ENCODE measurements around the gene PNMT. TPM values are rescaled to one million over a fixed set of nuclear protein-coding genes. Genes with fewer than 3 reads are reported as not detected.

The PNMT gene
- total and polyA plus RNA-seq, 2 of the 8 experiments (the other 6 are each of a cell fraction or from before 2014, with no cell fraction given) = 5.6 to 10.9 TPM

Other genes starting within 250 kb of the PNMT start
- 56.5 and 57.6 TPM in 2 replicates for gene MED1, start 217.2 kb upstream of the PNMT start, total RNA-seq (2021; fragmentation: NEBNext Ultra II Directional; extraction: Animal tissue kit (Norgen Biotek cat#: 25700))
- gene MED1, start 217.2 kb upstream of the PNMT start, polyA plus RNA-seq (2011; rRNA removed) = 17.8 and 24.7 TPM in 2 replicates
- 68.9 and 70.3 TPM in 2 replicates for gene CDK12, start 207.0 kb upstream of the PNMT start, total RNA-seq (2021; fragmentation: NEBNext Ultra II Directional; extraction: Animal tissue kit (Norgen Biotek cat#: 25700))
- gene CDK12, start 207.0 kb upstream of the PNMT start, polyA plus RNA-seq (2011; rRNA removed) = 14.8 and 16.0 TPM in 2 replicates
- gene NEUROD2, start 60.5 kb upstream of the PNMT start, total RNA-seq (2021; fragmentation: NEBNext Ultra II Directional; extraction: Animal tissue kit (Norgen Biotek cat#: 25700)) = not detected in 2 replicates
- gene NEUROD2, start 60.5 kb upstream of the PNMT start, polyA plus RNA-seq (2011; rRNA removed) = not detected in 2 replicates
- gene PPP1R1B, start 41.5 kb upstream of the PNMT start, total RNA-seq (2021; fragmentation: NEBNext Ultra II Directional; extraction: Animal tissue kit (Norgen Biotek cat#: 25700)) = 9.4 and 10.7 TPM in 2 replicates
- gene PPP1R1B, start 41.5 kb upstream of the PNMT start, polyA plus RNA-seq (2011; rRNA removed) = 21.0 and 22.3 TPM in 2 replicates
- 47.6 and 56.7 TPM in 2 replicates for gene STARD3, start 31.3 kb upstream of the PNMT start, total RNA-seq (2021; fragmentation: NEBNext Ultra II Directional; extraction: Animal tissue kit (Norgen Biotek cat#: 25700))
- 80.3 and 116 TPM in 2 replicates for gene STARD3, start 31.3 kb upstream of the PNMT start, polyA plus RNA-seq (2011; rRNA removed)
- 1.4 TPM in 2 replicates for gene TCAP, start 3.1 kb upstream of the PNMT start, total RNA-seq (2021; fragmentation: NEBNext Ultra II Directional; extraction: Animal tissue kit (Norgen Biotek cat#: 25700))
- gene TCAP, start 3.1 kb upstream of the PNMT start, polyA plus RNA-seq (2011; rRNA removed) = 0.82 and 1.3 TPM in 2 replicates
- 18.5 and 21.0 TPM in 2 replicates for gene PGAP3, start 19.6 kb downstream of the PNMT start, total RNA-seq (2021; fragmentation: NEBNext Ultra II Directional; extraction: Animal tissue kit (Norgen Biotek cat#: 25700))
- 30.7 and 32.2 TPM in 2 replicates for gene PGAP3, start 19.6 kb downstream of the PNMT start, polyA plus RNA-seq (2011; rRNA removed)
- gene ERBB2, start 31.6 kb downstream of the PNMT start, total RNA-seq (2021; fragmentation: NEBNext Ultra II Directional; extraction: Animal tissue kit (Norgen Biotek cat#: 25700)) = 394 and 403 TPM in 2 replicates
- 183 and 278 TPM in 2 replicates for gene ERBB2, start 31.6 kb downstream of the PNMT start, polyA plus RNA-seq (2011; rRNA removed)
- 29.6 and 30.0 TPM in 2 replicates for gene MIEN1, start 62.1 kb downstream of the PNMT start, total RNA-seq (2021; fragmentation: NEBNext Ultra II Directional; extraction: Animal tissue kit (Norgen Biotek cat#: 25700))
- gene MIEN1, start 62.1 kb downstream of the PNMT start, polyA plus RNA-seq (2011; rRNA removed) = 54.9 and 57.9 TPM in 2 replicates
- 30.9 and 32.2 TPM in 2 replicates for gene GRB7, start 69.5 kb downstream of the PNMT start, total RNA-seq (2021; fragmentation: NEBNext Ultra II Directional; extraction: Animal tissue kit (Norgen Biotek cat#: 25700))
- gene GRB7, start 69.5 kb downstream of the PNMT start, polyA plus RNA-seq (2011; rRNA removed) = 41.5 and 61.7 TPM in 2 replicates
- gene IKZF3, start 195.9 kb downstream of the PNMT start, total RNA-seq (2021; fragmentation: NEBNext Ultra II Directional; extraction: Animal tissue kit (Norgen Biotek cat#: 25700)) = 0.52 and 0.56 TPM in 2 replicates
- gene IKZF3, start 195.9 kb downstream of the PNMT start, polyA plus RNA-seq (2011; rRNA removed) = 0.23 and 0.31 TPM in 2 replicates
- not detected in 2 replicates for gene ZPBP2, start 199.7 kb downstream of the PNMT start, total RNA-seq (2021; fragmentation: NEBNext Ultra II Directional; extraction: Animal tissue kit (Norgen Biotek cat#: 25700))
- not detected in 2 replicates for gene ZPBP2, start 199.7 kb downstream of the PNMT start, polyA plus RNA-seq (2011; rRNA removed)